CD14-positive monocyte (primary cell): Measurements from ENCODE around the gene SCCPDH. TPM values are rescaled to one million over a fixed set of nuclear protein-coding genes. Genes with fewer than 3 reads are reported as not detected.

Source experiments
- DNase-seq, 3 donors: peaks; one replicate each; pipeline ENCODE4 v3.0.0-alpha.2; 2011 to 2022
- H2AFZ ChIP-seq: 2 replicates; pipeline ENCODE4 v1.6.0; 2012; ENCODE audit warnings: mild to moderate bottlenecking, low read depth, low read length, inconsistent platforms; ENCODE audit not compliant: insufficient read depth, poor library complexity, severe bottlenecking
- H3K27ac ChIP-seq, 2 donors: 1 replicate in 1 of 2; 2 replicates in 1 of 2; pipeline ENCODE4 v1.5.1; 2012 to 2013; ENCODE audit warnings: low read length in 2 of 2, control low read depth in 1 of 2, inconsistent platforms in 1 of 2, low read depth in 1 of 2, mild to moderate bottlenecking in 1 of 2
- H3K27me3 ChIP-seq, 2 donors: one replicate each; pipeline versions ENCODE4 v1.6.0 to v1.6.1; 2011 to 2013; ENCODE audit warnings: low read length in 2 of 2; ENCODE audit not compliant: control insufficient read depth in 2 of 2, insufficient read depth in 2 of 2
- H3K36me3 ChIP-seq, 2 donors: replicated peaks in 1 of 2; 1 replicate in 1 of 2; 2 replicates in 1 of 2; pipeline versions ENCODE4 v1.5.1 to v1.6.1; 2012 to 2013; ENCODE audit warnings: low read length in 2 of 2, control low read depth in 1 of 2, inconsistent platforms in 1 of 2, mild to moderate bottlenecking in 1 of 2; ENCODE audit not compliant: insufficient read depth in 2 of 2, control insufficient read depth in 1 of 2
- H3K4me1 ChIP-seq, 2 donors: 1 replicate in 1 of 2; 2 replicates in 1 of 2; pipeline versions ENCODE4 v1.5.1 to v1.6.1; 2012 to 2013; ENCODE audit warnings: low read length in 2 of 2, control low read depth in 1 of 2, inconsistent platforms in 1 of 2, mild to moderate bottlenecking in 1 of 2, moderate library complexity in 1 of 2; ENCODE audit not compliant: insufficient read depth in 2 of 2, control insufficient read depth in 1 of 2
- H3K4me2 ChIP-seq: replicated peaks from 2 replicates; pipeline ENCODE3; 2012; ENCODE audit warnings: low read length, moderate library complexity, mild to moderate bottlenecking; ENCODE audit not compliant: poor library complexity, severe bottlenecking; ENCODE audit errors: extremely low read depth
- H3K4me3 ChIP-seq, 3 experiments: fragments of 200-600 bp in 1 of 3; sonication (generic) in 1 of 3; replicated peaks in 1 of 3; 1 replicate in 2 of 3; 2 replicates in 1 of 3; pipeline ENCODE4 v1.5.1; 2011 to 2013; ENCODE audit warnings: low read length in 3 of 3, mild to moderate bottlenecking in 3 of 3, control low read depth in 2 of 3, low read depth in 2 of 3, inconsistent platforms in 1 of 3, moderate library complexity in 1 of 3
- H3K79me2 ChIP-seq: 2 replicates; pipeline ENCODE4 v1.6.0; 2012; ENCODE audit warnings: mild to moderate bottlenecking, control low read depth, inconsistent platforms, low read length, moderate library complexity; ENCODE audit not compliant: insufficient read depth
- H3K9ac ChIP-seq: 2 replicates; pipeline ENCODE4 v1.6.0; 2017; ENCODE audit warnings: low read length, mild to moderate bottlenecking; ENCODE audit not compliant: insufficient read depth, poor library complexity, severe bottlenecking
- H3K9me3 ChIP-seq, 2 donors: replicated peaks in 1 of 2; 1 replicate in 1 of 2; 2 replicates in 1 of 2; pipeline versions ENCODE4 v1.5.1 to v1.6.1; 2012 to 2013; ENCODE audit warnings: low read length in 2 of 2, control low read depth in 1 of 2; ENCODE audit not compliant: control insufficient read depth in 1 of 2, insufficient read depth in 1 of 2
- H4K20me1 ChIP-seq: 2 replicates; pipeline ENCODE4 v1.6.0; 2012; ENCODE audit warnings: mild to moderate bottlenecking, low read length, control low read depth, moderate library complexity; ENCODE audit not compliant: insufficient read depth
- H3K27ac Mint-ChIP-seq, 7 donors: one replicate each; pipeline ENCODE4 v1.8.0; 2020; ENCODE audit warnings: mild to moderate bottlenecking in 7 of 7, mixed read lengths in 7 of 7, moderate library complexity in 6 of 7, inconsistent platforms in 2 of 7
- H3K27me3 Mint-ChIP-seq, 3 donors: one replicate each; pipeline ENCODE4 v1.8.0; 2021 to 2022; ENCODE audit warnings: low read depth in 3 of 3, mild to moderate bottlenecking in 3 of 3, mixed read lengths in 3 of 3, moderate library complexity in 3 of 3, inconsistent platforms in 1 of 3
- H3K36me3 Mint-ChIP-seq, 2 donors: one replicate each; pipeline ENCODE4 v1.8.0; 2020; ENCODE audit warnings: mixed read lengths in 2 of 2, inconsistent platforms in 1 of 2, mild to moderate bottlenecking in 1 of 2
- H3K4me1 Mint-ChIP-seq: one replicate; pipeline ENCODE4 v1.8.0; 2020; ENCODE audit warnings: mild to moderate bottlenecking, mixed read lengths
- H3K4me3 Mint-ChIP-seq, 2 donors: one replicate each; pipeline ENCODE4 v1.8.0; 2020; ENCODE audit warnings: mild to moderate bottlenecking in 2 of 2, mixed read lengths in 2 of 2, moderate library complexity in 1 of 2
- H3K9me3 Mint-ChIP-seq, 7 donors: one replicate each; pipeline ENCODE4 v1.8.0; 2020 to 2022; ENCODE audit warnings: mixed read lengths in 7 of 7, mild to moderate bottlenecking in 6 of 7, moderate library complexity in 6 of 7, inconsistent platforms in 2 of 7
- CTCF ChIP-seq: fragments of 200-600 bp; IDR thresholded peaks from one replicate; pipeline ENCODE4 v1.8.0; 2022; ENCODE audit warnings: antibody characterized with exemption, mild to moderate bottlenecking
- WGBS: methylation state at CpG from one replicate; pipeline ENCODE4 v1.1.5; 2013; ENCODE audit warnings: missing lambda C conversion rate; ENCODE audit not compliant: insufficient coverage; 5-methylcytosine and 5-hydroxymethylcytosine counted together
- intact Hi-C, 2 donors: fragments of 100-400 bp; cut with micrococcal nuclease; formaldehyde crosslinking; loops; one replicate each; pipeline versions ENCODE4 v1.15.0 to v1.15.1; 2023
- polyA plus RNA-seq, 3 donors: library from polyadenylated mRNA; depleted of rRNA in 1 of 3; unstranded in 2 of 3; stranded (reverse) in 1 of 3; fragments of 300-500 nt in 2 of 3; fragments of >200 nt in 1 of 3; fragmentation: Illumina TruSeq in 2 of 3; gene quantifications; 1 replicate in 2 of 3; 2 replicates in 1 of 3; pipeline ENCODE4 v1.2.3, GENCODE V29; 2012 to 2021

Gene SCCPDH
- polyA plus RNA-seq, 3 donors, result 7.3 to 25.3 (median 22.7) TPM

DNA sequence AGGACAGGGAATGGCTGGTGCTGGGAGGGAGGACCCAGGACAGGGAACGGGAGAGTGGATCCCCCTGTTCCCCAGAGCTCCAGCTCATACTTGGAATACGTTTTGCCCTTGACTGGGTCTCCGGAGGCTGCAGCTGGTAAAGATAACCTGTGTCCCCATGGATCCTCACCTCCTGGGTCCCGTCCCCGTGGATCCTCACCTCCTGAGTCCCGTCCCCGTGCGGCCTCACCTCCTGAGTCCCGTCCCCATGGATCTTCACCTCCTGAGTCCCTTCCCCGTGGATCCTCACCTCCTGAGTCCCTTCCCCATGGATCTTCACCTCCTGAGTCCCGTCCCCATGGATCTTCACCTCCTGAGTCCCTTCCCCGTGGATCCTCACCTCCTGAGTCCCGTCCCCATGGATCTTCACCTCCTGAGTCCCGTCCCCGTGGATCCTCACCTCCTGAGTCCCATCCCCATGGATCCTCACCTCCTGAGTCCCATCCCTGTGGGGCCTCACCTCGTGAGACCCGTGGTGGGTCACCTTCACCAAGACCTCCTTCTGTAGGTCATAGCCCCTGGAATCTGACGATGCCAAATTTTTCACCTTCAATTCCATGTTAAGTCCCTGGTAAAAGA is 61.4 kb downstream of the SCCPDH start:
- Histone ChIP-seq H3K27ac (no peak overlapping the region), H3K4me2 (no peak overlapping the region), H3K27me3 (no peaks in the 10 kb centered on the region), H4K20me1 (no peaks in the 10 kb centered on the region), H3K9me3 (peaks cover 5 to 6% of the 10 kb centered on the region in 2 donors), H2AFZ (no peak overlapping the region), H3K36me3 (peaks cover 0 to 2% of the 10 kb centered on the region in 2 donors), H3K4me3 (no peak overlapping the region), H3K79me2 (no peaks in the 10 kb centered on the region), H3K9ac (no peak overlapping the region), H3K4me1 (peaks cover 29 to 38% of the 10 kb centered on the region in 2 donors)
- no peak for DNase-seq
- H3K36me3 Mint-ChIP-seq, result peaks cover under 1 to 9% of the 10 kb centered on the region in 2 donors
- H3K4me3 Mint-ChIP-seq, result no peak overlapping the region
- TF ChIP-seq CTCF, result no peak
- WGBS, result 87% methylated on average over 15 of the region's 18 CpGs
- H3K4me1 Mint-ChIP-seq, result peaks cover 45% of the 10 kb centered on the region
- peak overlapping the region in 1 of 7 donors; percentile 64 for H3K27ac Mint-ChIP-seq
- peaks cover 2 to 12% (median 8%) of the 10 kb centered on the region in 7 donors for H3K9me3 Mint-ChIP-seq
- H3K27me3 Mint-ChIP-seq, result peaks cover 2 to 7% (median 6%) of the 10 kb centered on the region in 3 donors
- intact Hi-C loops, result no loop called here

DNA sequence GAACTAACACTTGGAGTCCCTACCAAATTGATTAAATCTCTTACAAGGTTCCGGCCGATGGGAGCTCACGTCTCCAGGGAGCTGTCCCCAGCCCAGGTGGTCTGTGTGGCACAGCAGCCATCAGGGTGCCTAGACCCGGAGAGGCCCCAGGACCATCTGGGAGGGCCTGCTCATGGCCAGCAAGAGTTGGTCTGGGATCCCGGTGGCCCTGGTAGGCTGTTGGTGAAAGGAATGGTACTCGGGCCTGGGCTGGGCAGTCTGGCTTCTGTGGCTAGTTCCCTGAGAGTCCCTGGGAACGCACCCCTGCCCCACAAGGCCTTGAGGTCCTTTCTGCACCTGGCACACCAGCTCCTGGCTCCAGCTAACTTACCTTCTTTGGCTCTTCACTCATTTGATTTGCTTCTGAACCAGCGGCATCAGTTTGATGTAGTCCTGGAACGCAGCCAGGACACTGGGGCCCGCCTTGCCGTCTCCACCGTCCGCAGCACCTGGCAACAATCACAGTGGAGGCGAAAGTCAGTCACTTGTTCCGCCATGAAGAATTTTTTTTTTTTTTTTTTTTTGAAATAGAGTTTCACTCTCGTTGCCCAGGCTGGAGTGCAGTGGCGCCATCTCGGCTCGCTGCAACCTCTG is 62.5 kb downstream of the SCCPDH start:
- no peak overlapping the region for H3K4me3 Mint-ChIP-seq

More for the DNA sequence above, 62.5 kb downstream of the SCCPDH start:
- no peak overlapping the region for H2AFZ ChIP-seq
- H3K9ac ChIP-seq, result no peak overlapping the region
- no peaks in the 10 kb centered on the region for H3K36me3 ChIP-seq
- H4K20me1 ChIP-seq, result no peaks in the 10 kb centered on the region
- Mint-ChIP-seq H3K27ac (no peak overlapping the region), H3K27me3 (peaks cover 2 to 7% (median 6%) of the 10 kb centered on the region in 3 donors), H3K4me1 (peaks cover 38% of the 10 kb centered on the region), H3K36me3 (no peaks in the 10 kb centered on the region), H3K9me3 (peaks cover 2 to 12% (median 8%) of the 10 kb centered on the region in 7 donors)
- H3K4me1 ChIP-seq, result peaks cover 24 to 34% of the 10 kb centered on the region in 2 donors
- H3K79me2 ChIP-seq, result no peaks in the 10 kb centered on the region
- no peak for DNase-seq
- 91% methylated on average over 9 of the region's 19 CpGs for WGBS
- H3K4me3 ChIP-seq, result no peak overlapping the region
- TF ChIP-seq CTCF, result no peak
- intact Hi-C loops, result no loop called here
- H3K9me3 ChIP-seq, result peaks cover 5 to 6% of the 10 kb centered on the region in 2 donors
- H3K27me3 ChIP-seq, result no peaks in the 10 kb centered on the region
- no peak overlapping the region for H3K27ac ChIP-seq
- no peak overlapping the region for H3K4me2 ChIP-seq
